ENCODE data around the gene SLU7. TPM values are rescaled to one million over a fixed set of nuclear protein-coding genes. Genes with fewer than 3 reads are reported as not detected.

The SLU7 gene
- total RNA-seq: 10 to 100 TPM; 94.2 to 95.0 TPM
- 10 to 100 TPM; 70.5 to 79.8 (median 71.1) TPM for polyA plus RNA-seq
- 85.0 to 130 (median 114) reads per million in 6 experiments for total RNA-seq

DNA sequence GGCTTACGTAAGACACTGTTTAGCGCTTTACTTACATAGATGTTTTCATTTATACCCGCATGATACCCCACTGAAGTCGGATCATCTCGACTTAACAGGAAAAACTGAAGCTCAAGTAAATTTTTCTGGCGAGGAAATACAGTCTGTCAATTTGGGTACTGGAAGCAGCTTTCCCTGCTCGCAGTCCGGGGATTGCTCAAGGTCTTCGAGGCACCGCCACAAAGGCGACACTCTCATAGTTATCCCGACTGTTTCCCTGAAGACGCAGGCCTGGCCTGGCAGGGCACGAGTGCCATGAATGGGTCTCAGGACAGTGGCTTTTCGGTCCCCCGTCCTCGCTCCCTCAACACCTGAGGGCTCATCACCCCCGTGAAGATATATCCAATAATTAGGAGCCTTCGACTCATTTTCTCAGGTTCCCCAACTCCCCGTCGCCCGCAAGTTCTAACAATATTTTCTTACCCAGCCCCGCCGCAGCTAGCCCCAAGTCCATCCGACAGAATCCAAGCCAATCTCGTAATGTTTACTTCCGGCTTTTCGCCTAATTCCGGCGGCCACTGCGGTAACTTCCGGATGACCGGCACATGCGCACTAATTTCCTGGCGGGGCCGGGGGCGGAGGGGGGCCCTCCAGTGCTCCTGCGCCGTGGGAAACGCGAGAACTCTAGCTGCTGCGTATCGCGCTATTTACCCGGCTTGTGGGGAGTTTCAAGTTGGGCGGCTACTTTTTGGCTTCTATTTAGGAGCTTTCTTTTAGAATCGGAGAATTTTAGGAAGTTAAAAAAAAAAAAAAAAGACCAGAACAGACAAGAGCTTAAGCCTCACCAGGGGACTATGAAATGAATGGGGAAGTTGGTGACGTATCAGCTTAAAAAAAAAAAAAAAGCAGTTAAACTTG lies at the start of gene SLU7:
SLU7 (minus strand) TSS at position 521 of the 897 bp plus-strand sequence. CDS start 3,787 bp downstream, outside the sequence.
- POLR2A ChIA-PET: interaction anchor here (0.7 to 2.3 kb wide), 6 partner anchors 14 to 410 kb away, joined by 3 to 15 read pairs (median 4); partner anchors contain the start of genes FAM200C and TTC1
- H3K9me3 Mint-ChIP-seq: no peaks in the 10 kb centered on the region
- peaks cover 0 to 28% (median 4%) of the 10 kb centered on the region in 3 donors for H3K36me3 Mint-ChIP-seq
- peak; percentile 84 to 95 (median 92) for DNase-seq
- peak within 1 kb of the TSS; percentile 95 to 100 (median 98) for H3K27ac Mint-ChIP-seq
- H3K27me3 Mint-ChIP-seq: no peaks in the 10 kb centered on the region
- peak; percentile 78 to 85 for ATAC-seq
- peaks cover 30 to 79% (median 70%) of the 10 kb centered on the region in 4 donors for H3K4me1 Mint-ChIP-seq
- peak within 1 kb of the TSS; percentile 94 to 99 (median 98) for H3K4me3 Mint-ChIP-seq

DNA sequence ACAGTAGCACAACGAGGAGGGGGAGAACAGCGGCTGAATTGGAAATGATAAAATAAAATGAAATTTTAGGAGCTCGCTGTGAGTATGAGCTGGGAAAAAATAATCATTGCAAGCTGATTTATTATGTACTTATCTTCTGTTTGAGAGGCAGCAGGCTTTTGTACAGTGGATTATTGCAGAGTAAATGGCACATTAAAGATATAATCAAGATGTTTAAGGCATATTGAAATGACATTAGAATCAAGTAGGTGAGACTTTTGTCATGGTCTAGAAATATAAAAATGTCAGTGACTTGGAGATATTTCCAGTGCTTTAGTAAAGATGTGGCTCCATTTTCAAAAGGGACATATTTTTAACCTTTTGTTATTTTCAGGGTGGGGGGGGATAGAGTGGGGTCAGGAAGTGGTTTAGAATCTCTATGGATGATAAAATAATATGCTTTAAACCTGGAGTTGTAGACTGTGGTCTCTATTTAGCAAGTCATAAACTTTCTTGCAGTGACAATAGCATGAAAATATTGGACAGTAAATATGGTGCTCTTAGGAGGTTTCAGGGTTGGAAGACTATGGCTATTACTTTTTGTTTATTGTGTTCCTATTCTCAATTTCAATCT lies 49.6 kb upstream of the SLU7 start:
- peaks cover 11 to 73% (median 42%) of the 10 kb centered on the region in 4 donors for H3K4me1 Mint-ChIP-seq
- peak overlapping the region in 9 of 10 donors; percentile 53 to 98 (median 85) for H3K27ac Mint-ChIP-seq
- H3K4me3 Mint-ChIP-seq: peak overlapping the region; percentile 81 to 97 (median 87)
- POLR2A ChIA-PET: interaction anchor here (1.1 to 1.8 kb wide), 2 partner anchors 29 to 49 kb away, joined by 4 to 6 read pairs; partner anchors contain the start of gene SLU7
- ATAC-seq: no peak
- no peaks in the 10 kb centered on the region for H3K27me3 Mint-ChIP-seq
- H3K9me3 Mint-ChIP-seq: peaks cover 0 to 2% (median 0%) of the 10 kb centered on the region in 9 donors
- no peaks in the 10 kb centered on the region for H3K36me3 Mint-ChIP-seq
- no peak for DNase-seq

DNA sequence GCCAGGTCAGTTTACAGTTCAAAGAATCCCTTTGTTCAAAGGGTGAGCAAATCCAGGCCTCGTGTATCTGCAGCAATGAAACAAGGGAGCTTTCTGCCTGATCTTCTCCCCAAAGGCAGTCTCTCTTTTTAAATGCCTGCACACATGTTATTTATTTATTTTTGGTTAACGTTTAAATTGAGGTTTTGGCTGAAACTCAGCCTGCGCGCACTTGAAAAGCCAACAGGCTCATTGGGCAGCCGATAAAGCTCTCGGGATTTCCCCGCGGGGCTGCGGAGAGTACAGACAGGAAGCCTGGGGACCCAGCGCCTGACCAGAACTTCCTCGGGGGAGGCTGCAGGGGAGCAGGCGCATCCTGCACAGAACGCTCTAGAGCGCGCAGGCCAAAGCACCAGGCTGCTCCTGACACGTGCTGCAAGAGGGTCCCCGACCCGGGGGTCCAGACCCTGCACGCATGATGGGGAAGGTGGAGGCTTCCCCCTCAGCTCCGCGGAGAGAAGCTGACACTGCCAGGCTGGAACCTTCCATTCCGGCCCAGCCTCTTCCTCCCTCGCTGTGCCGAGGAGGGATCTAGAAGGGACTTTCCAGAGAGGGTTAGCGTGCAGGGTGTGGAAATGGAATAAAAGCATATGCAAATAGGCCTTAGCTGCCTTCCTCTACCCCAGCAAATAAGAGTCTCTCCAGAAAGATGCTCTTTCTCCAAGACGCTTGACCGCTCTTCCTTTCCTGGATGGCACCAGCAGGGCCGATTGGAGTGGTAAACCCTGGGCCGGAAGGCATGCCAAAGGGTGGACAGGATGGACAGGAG lies 48.9 kb upstream of the SLU7 start:
- peak; percentile 88 to 89 for ATAC-seq
- H3K9me3 Mint-ChIP-seq: peaks cover 0 to 2% (median 0%) of the 10 kb centered on the region in 9 donors
- no peaks in the 10 kb centered on the region for H3K36me3 Mint-ChIP-seq
- H3K4me3 Mint-ChIP-seq: peak overlapping the region; percentile 81 to 97 (median 87)
- H3K4me1 Mint-ChIP-seq: peaks cover 11 to 68% (median 40%) of the 10 kb centered on the region in 4 donors
- no peaks in the 10 kb centered on the region for H3K27me3 Mint-ChIP-seq
- POLR2A ChIA-PET: interaction anchor here (1.1 to 1.8 kb wide), 3 partner anchors 10 to 48 kb away, joined by 4 to 6 read pairs (median 4); partner anchors contain the start of gene SLU7
- peak overlapping the region; percentile 53 to 98 (median 85) for H3K27ac Mint-ChIP-seq
- peak; percentile 18 to 71 (median 48) for DNase-seq

DNA sequence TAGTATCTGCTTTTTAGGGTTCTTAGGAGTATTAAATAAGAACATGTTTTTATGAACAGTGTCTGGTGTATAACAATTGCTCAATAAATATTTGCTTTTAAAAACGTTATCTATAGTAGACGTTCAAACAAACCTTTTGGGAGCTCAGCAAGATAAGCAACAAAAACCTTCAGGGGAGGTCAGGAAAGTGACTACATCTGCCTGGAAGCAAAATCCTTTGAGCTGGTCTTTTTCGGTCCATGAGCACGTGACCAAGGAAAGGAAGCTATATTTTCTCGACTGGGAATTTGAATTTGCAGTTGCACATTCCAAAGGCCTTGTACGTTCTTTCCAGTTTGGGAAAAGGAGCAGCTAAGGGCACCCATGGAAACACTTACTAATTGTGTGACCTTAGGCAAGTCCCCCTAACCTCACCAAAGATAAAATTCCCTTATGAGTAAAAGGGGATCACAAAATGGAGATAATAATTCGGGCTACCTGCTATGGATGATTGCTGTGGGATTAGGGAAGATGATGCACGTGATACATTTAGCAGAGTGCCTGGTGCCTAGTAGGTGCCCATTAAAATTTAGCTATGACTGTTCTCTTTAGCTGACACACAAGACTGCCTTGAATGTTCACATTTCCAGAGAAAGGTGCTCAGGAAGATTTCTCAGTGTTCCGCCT lies 48.1 kb upstream of the SLU7 start:
- peak overlapping the region; percentile 81 to 97 (median 87) for H3K4me3 Mint-ChIP-seq
- POLR2A ChIA-PET: interaction anchor here (1.1 to 1.8 kb wide), 3 partner anchors 11 to 48 kb away, joined by 4 to 6 read pairs (median 4); partner anchors contain the start of gene SLU7
- no peak for ATAC-seq

DNA sequence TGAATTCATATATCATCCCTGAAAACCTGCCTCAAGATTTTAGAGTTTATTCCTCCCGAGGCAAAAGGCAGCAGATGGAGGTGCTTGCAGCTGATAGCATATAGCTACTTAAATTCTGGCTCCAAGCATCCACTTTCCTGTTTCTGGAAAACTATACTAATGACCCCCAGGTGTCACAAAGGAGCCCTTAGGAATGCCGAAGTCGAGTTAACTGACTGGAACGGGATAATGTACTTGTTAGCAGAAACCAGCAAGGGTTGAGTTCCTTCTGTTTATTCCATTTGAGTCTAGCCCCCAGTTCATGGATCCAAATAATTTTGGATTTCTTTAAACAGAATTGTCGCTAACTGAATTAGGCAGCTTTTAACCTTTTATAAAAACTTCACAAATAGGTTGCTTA lies 47.2 kb upstream of the SLU7 start:
- DNase-seq (no peak), ATAC-seq (no peak)
- Mint-ChIP-seq H3K4me1 (peaks cover 11 to 55% (median 38%) of the 10 kb centered on the region in 4 donors), H3K27me3 (no peaks in the 10 kb centered on the region), H3K27ac (no peak overlapping the region), H3K36me3 (no peaks in the 10 kb centered on the region), H3K9me3 (peaks cover 0 to 2% (median 0%) of the 10 kb centered on the region in 9 donors), H3K4me3 (no peak overlapping the region)
- POLR2A ChIA-PET: no interaction called here

More for the DNA sequence above, 48.1 kb upstream of the SLU7 start:
- no peaks in the 10 kb centered on the region for H3K36me3 Mint-ChIP-seq
- peak overlapping the region; percentile 53 to 98 (median 85) for H3K27ac Mint-ChIP-seq
- peaks cover 0 to 2% (median 0%) of the 10 kb centered on the region in 9 donors for H3K9me3 Mint-ChIP-seq
- H3K27me3 Mint-ChIP-seq: no peaks in the 10 kb centered on the region
- no peak for DNase-seq
- H3K4me1 Mint-ChIP-seq: peaks cover 11 to 63% (median 39%) of the 10 kb centered on the region in 4 donors

DNA sequence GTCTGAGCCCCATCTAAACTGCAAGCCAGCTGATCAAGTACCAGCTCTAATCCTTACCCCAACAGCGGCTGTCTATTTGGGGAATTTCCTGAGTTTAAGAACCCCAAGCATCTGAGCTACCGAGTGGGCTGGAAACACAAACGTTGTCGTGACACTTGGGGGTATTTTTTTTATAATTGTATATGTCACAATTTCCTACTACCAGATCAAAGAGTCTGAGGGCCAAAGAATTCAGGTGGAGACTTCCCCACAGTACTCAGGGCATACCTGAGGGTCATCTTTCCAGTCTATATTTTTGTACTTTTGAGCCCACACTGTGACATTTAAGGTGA lies 45.6 kb upstream of the SLU7 start:
- POLR2A ChIA-PET: no interaction called here
- Mint-ChIP-seq H3K36me3 (no peaks in the 10 kb centered on the region), H3K4me3 (no peak overlapping the region), H3K9me3 (peaks cover 0 to 2% (median 0%) of the 10 kb centered on the region in 9 donors), H3K27ac (peak overlapping the region in 5 of 10 donors; percentile 8 to 49 (median 42)), H3K27me3 (no peaks in the 10 kb centered on the region), H3K4me1 (peaks cover 11 to 41% (median 30%) of the 10 kb centered on the region in 4 donors)
- ATAC-seq (no peak), DNase-seq (no peak)

DNA sequence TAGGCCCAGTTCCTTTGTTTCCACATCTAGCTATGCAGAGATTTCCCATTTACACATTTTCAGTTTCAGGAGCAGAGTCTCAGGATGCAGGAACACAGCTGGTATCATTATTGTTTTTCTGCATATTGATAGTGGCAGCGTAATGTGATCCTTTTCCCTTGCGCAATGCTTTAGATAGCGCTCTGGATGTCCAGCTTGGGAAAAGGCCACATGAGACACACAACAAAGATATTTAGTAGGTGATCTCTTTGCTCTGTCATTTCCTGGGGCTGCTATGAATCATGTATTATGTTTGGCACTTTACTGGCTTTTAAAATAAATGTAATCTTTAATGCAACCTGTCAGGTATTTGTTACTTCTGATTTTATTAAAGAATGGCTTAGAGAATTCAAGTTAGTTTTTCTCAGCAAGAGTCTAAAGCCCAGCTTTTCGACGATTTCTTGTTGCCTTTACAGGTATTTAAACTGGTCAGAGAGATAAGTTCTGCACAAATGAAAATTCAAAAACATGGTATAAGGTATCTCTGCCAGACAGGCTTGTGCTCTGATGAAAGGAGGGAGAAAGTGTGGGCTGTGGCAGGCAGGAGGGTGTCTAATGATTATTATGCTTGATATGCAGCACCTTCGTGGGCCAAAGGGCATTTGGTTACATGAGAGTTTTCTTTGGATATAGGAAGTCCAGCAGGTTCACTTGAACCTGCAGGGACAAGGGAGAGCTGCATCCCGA lies 45.0 kb upstream of the SLU7 start:
- peaks cover 11 to 41% (median 27%) of the 10 kb centered on the region in 4 donors for H3K4me1 Mint-ChIP-seq
- H3K4me3 Mint-ChIP-seq: no peak overlapping the region
- H3K36me3 Mint-ChIP-seq: no peaks in the 10 kb centered on the region
- DNase-seq (no peak), ATAC-seq (no peak)
- peaks cover 0 to 2% (median 0%) of the 10 kb centered on the region in 9 donors for H3K9me3 Mint-ChIP-seq
- H3K27me3 Mint-ChIP-seq: peaks cover 0 to 5% (median under 1%) of the 10 kb centered on the region in 5 donors
- POLR2A ChIA-PET: no interaction called here
- H3K27ac Mint-ChIP-seq: peak overlapping the region in 5 of 10 donors; percentile 8 to 51 (median 42)

DNA sequence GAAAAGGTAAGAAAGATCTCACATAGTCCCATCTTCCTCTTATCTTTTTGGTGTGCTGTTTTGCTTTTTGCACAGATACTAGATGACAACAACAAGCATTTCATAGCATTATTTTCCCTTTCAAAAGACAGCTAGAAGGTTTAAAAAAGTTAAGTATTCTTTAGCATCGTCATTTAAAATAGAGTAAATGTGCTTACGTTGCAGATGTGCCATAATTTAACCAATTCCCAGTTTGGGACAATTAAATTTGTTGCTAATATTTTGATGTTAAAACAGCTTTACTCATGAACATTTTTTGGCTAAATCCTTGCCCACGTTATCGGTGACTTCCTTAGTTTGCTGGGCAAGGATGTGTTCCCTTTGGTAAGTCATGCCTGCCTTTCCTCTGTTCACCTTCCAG lies 44.3 kb upstream of the SLU7 start:
- no peak for ATAC-seq
- POLR2A ChIA-PET: no interaction called here
- peaks cover 11 to 35% (median 22%) of the 10 kb centered on the region in 4 donors for H3K4me1 Mint-ChIP-seq
- peaks cover 0 to 6% (median 1%) of the 10 kb centered on the region in 5 donors for H3K27me3 Mint-ChIP-seq
- H3K4me3 Mint-ChIP-seq: no peak overlapping the region
- DNase-seq: no peak
- peaks cover 0 to 2% (median 0%) of the 10 kb centered on the region in 9 donors for H3K9me3 Mint-ChIP-seq
- peak overlapping the region in 1 of 10 donors; percentile 12 for H3K27ac Mint-ChIP-seq
- H3K36me3 Mint-ChIP-seq: no peaks in the 10 kb centered on the region

DNA sequence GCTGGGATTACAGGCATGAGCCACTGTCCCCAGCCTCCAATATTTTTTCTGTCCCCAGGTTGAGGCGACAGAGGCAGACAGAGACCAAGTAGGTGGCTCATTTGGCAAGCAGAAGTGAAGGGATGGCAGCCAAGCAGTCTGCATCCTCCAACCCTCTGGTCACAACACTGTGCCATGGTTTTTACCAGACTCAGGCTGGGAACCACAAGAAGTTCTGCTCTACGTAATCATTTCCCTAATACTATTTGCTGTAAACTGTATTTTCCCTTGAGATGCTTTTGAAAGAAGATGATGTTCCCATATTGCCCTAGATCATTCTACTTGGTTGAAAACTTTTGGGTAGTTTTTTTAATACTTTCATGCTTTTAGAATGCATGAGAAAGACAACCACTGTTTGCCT lies 43.3 kb upstream of the SLU7 start:
- Mint-ChIP-seq H3K36me3 (no peaks in the 10 kb centered on the region), H3K27me3 (peaks cover 0 to 6% (median 1%) of the 10 kb centered on the region in 5 donors), H3K4me3 (no peak overlapping the region), H3K9me3 (no peaks in the 10 kb centered on the region), H3K4me1 (peaks cover 4 to 25% (median 11%) of the 10 kb centered on the region in 4 donors), H3K27ac (peak overlapping the region in 1 of 10 donors; percentile 38)
- DNase-seq: no peak
- POLR2A ChIA-PET: no interaction called here
- ATAC-seq: no peak

DNA sequence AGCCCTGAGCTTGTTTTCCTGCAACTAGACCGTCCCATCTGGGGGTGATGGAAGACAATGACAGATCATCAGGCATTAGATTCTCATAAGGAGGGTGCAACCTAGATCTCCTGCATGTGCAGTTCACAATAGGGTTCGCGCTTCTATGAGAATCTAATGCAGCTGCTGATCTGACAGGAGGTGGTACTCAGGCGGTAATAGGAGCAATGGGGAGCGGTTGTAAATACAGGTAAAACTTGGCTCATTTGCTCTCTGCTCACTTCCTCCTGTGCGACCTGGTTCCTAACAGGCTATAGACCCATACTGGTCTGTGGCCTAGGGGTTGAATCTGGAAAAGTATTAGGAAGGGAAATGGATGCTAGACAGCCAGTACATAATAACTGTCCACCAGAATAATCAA lies 42.5 kb upstream of the SLU7 start:
- Mint-ChIP-seq H3K9me3 (no peaks in the 10 kb centered on the region), H3K4me3 (no peak overlapping the region), H3K36me3 (no peaks in the 10 kb centered on the region), H3K4me1 (peaks cover 0 to 17% (median 5%) of the 10 kb centered on the region in 4 donors), H3K27me3 (peaks cover 0 to 6% (median 1%) of the 10 kb centered on the region in 5 donors), H3K27ac (no peak overlapping the region)
- DNase-seq (no peak), ATAC-seq (no peak)
- POLR2A ChIA-PET: no interaction called here

Data from naive thymus-derived CD8-positive, alpha-beta T cell (primary cell).